Measurements from ENCODE around the gene PRR18. TPM values are rescaled to one million over a fixed set of nuclear protein-coding genes. Genes with fewer than 3 reads are reported as not detected.

Gene PRR18
- total RNA-seq, 1 donor from 2014 or later = not detected

DNA sequence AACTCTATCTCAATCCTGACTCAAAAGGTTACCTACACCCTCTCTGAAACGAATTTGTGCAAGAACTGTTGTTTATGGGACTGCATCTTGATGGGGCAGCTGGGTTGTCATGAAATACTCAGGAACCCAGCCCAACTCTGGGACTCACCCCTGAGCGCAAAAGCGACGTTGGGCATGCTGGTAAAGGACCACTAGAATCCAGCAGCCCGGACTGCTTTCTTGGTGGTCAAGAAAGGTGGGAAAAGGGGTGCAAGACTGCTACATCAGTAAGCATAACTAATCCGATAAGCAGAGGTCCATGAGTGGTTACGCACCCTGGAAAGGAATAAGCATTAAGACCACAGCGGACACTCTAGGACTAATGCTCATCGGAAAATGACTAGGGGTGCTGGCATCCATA is 6.3 kb upstream of the PRR18 start:
- TF ChIP-seq, protein P1, sequence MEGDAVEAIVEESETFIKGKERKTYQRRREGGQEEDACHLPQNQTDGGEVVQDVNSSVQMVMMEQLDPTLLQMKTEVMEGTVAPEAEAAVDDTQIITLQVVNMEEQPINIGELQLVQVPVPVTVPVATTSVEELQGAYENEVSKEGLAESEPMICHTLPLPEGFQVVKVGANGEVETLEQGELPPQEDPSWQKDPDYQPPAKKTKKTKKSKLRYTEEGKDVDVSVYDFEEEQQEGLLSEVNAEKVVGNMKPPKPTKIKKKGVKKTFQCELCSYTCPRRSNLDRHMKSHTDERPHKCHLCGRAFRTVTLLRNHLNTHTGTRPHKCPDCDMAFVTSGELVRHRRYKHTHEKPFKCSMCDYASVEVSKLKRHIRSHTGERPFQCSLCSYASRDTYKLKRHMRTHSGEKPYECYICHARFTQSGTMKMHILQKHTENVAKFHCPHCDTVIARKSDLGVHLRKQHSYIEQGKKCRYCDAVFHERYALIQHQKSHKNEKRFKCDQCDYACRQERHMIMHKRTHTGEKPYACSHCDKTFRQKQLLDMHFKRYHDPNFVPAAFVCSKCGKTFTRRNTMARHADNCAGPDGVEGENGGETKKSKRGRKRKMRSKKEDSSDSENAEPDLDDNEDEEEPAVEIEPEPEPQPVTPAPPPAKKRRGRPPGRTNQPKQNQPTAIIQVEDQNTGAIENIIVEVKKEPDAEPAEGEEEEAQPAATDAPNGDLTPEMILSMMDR (IDR thresholded peaks at IDR 0.05) = no peak
- Mint-ChIP-seq H3K4me3 (ENCODE audit: unreplicated experiment) (no peak overlapping the region), H3K9me3 (ENCODE audit: unreplicated experiment) (no peaks in the 10 kb centered on the region), H3K27ac (ENCODE audit: unreplicated experiment) (no peak overlapping the region), H3K4me1 (ENCODE audit: unreplicated experiment) (peaks cover 4% of the 10 kb centered on the region), H3K27me3 (ENCODE audit: unreplicated experiment) (peaks cover 12% of the 10 kb centered on the region), H3K36me3 (ENCODE audit: unreplicated experiment) (peaks cover 7% of the 10 kb centered on the region)
- peak; percentile 72 for DNase-seq (ENCODE audit: extremely low spot score, unreplicated experiment)

DNA sequence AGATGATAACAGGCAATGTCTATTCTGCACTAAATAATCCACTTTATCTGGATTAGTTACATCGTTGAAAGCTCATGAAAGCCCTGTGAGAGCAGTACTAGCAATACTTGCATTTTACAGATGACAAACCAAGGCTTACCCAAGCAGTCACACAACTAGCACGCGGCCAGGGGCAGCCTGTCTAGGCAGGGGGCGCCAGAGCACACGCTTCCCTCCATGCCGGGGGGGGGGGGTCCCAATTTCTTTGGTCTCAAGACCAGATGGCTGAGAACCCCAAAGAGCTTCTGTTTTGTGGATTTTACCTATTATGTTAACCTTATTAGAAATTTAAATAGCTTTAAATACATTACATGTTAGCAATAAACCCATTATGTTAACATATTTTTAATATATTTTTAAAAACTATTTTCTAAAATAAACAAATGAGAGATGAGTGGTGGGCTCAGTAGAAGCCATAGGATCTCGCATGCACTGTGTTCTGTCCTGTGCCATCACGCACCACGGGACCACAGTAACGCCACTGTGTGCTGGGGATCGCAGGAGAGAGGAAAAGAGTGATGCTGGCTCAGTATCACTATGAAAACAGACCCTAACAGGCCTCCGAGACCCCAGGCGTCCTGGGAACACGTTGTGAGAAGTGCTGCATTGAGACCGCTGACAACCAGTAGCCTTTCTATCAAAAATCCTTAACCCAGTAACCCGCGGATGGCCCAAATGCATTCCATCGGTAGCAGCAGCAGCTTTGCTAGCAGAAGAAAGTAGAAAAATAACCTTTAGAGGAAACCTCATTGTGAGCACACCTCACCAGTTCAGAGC is 5.3 kb upstream of the PRR18 start:
- no peak overlapping the region for H3K4me3 Mint-ChIP-seq (ENCODE audit: unreplicated experiment)
- DNase-seq (ENCODE audit: extremely low spot score, unreplicated experiment) = no peak

DNA sequence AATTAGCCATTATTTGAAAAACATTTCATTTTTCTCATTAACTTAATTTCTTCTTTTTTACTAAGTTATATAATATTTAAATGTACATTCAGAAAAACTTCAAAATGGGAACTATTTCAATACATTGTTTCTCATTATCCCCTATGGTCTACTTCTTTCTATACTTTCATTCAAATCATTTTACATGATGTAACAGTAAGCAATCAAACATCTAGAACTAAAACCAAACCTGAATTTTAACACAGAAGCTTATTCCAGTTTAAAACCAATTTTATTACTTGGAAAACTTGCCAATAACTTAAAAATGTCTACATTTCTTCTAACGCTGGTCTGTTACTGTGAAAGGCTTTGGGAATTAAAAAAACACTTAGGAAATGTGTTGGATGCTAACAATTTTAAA is 4.6 kb upstream of the PRR18 start:
- H3K36me3 Mint-ChIP-seq (ENCODE audit: unreplicated experiment) = no peaks in the 10 kb centered on the region
- no peak overlapping the region for H3K27ac Mint-ChIP-seq (ENCODE audit: unreplicated experiment)
- no peaks in the 10 kb centered on the region for H3K9me3 Mint-ChIP-seq (ENCODE audit: unreplicated experiment)
- peaks cover 23% of the 10 kb centered on the region for H3K27me3 Mint-ChIP-seq (ENCODE audit: unreplicated experiment)
- H3K4me3 Mint-ChIP-seq (ENCODE audit: unreplicated experiment) = no peak overlapping the region
- TF ChIP-seq, protein P1 (IDR thresholded peaks at IDR 0.05) = no peak
- peaks cover 8% of the 10 kb centered on the region for H3K4me1 Mint-ChIP-seq (ENCODE audit: unreplicated experiment)
- DNase-seq (ENCODE audit: extremely low spot score, unreplicated experiment) = no peak

More for the DNA sequence above, 5.3 kb upstream of the PRR18 start:
- Mint-ChIP-seq H3K27ac (ENCODE audit: unreplicated experiment) (no peak overlapping the region), H3K4me1 (ENCODE audit: unreplicated experiment) (peaks cover 7% of the 10 kb centered on the region), H3K36me3 (ENCODE audit: unreplicated experiment) (peaks cover under 1% of the 10 kb centered on the region), H3K27me3 (ENCODE audit: unreplicated experiment) (peaks cover 22% of the 10 kb centered on the region), H3K9me3 (ENCODE audit: unreplicated experiment) (no peaks in the 10 kb centered on the region)
- TF ChIP-seq, protein P1 (IDR thresholded peaks at IDR 0.05) = peak; percentile 78

DNA sequence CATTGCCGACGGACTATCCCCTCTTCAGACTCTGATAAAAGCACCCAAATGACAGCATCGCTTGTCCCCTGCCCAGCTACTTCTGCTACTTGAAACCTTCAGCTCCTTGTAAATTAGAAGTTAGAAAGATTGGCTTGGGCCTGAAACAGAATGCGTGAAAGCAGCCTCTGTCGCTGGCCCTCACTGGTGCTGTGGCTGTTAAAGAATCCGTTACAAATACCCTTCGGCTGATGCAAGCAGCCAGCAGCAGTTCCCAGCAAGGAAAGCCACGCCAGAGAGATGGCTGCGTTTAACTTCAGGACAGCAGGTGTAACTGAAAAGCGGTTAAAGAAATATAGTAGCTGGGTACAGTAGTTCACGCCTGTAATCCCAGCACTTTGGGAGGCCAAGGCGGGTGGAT is 2.4 kb upstream of the PRR18 start:
- no peak for DNase-seq (ENCODE audit: extremely low spot score, unreplicated experiment)
- no peaks in the 10 kb centered on the region for H3K9me3 Mint-ChIP-seq (ENCODE audit: unreplicated experiment)
- no peaks in the 10 kb centered on the region for H3K36me3 Mint-ChIP-seq (ENCODE audit: unreplicated experiment)
- H3K4me1 Mint-ChIP-seq (ENCODE audit: unreplicated experiment) = peaks cover 8% of the 10 kb centered on the region
- no peak overlapping the region for H3K27ac Mint-ChIP-seq (ENCODE audit: unreplicated experiment)
- peaks cover 31% of the 10 kb centered on the region for H3K27me3 Mint-ChIP-seq (ENCODE audit: unreplicated experiment)
- no peak overlapping the region for H3K4me3 Mint-ChIP-seq (ENCODE audit: unreplicated experiment)
- TF ChIP-seq, protein P1 (IDR thresholded peaks at IDR 0.05) = no peak

DNA sequence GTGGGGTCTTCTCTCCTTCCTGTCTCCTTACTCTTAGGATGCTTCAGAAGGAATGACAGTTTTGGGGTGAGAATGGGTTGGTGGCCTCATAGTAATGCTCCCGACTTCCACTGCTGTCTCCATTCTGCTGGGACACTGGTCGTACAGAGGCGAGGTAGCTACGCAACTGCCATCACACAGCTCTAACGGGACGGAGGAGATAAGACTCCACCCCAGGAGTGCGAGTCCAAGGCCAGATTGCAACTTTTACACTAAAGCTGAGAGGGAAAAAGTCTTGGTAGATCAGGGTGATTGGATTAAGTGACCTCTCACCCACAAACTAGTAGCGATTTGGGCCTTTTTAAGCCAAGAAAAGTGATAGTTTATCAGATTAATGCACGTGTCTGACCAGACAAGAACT is 1.8 kb upstream of the PRR18 start:
- H3K36me3 Mint-ChIP-seq (ENCODE audit: unreplicated experiment) = no peaks in the 10 kb centered on the region
- no peak overlapping the region for H3K4me3 Mint-ChIP-seq (ENCODE audit: unreplicated experiment)
- H3K4me1 Mint-ChIP-seq (ENCODE audit: unreplicated experiment) = peaks cover 8% of the 10 kb centered on the region
- TF ChIP-seq, protein P1 (IDR thresholded peaks at IDR 0.05) = no peak
- no peaks in the 10 kb centered on the region for H3K9me3 Mint-ChIP-seq (ENCODE audit: unreplicated experiment)
- H3K27me3 Mint-ChIP-seq (ENCODE audit: unreplicated experiment) = peaks cover 38% of the 10 kb centered on the region
- no peak for DNase-seq (ENCODE audit: extremely low spot score, unreplicated experiment)
- H3K27ac Mint-ChIP-seq (ENCODE audit: unreplicated experiment) = no peak overlapping the region
